GM19240 (cell line): ENCODE data around the gene USB1.

Experiments
- DNase-seq: peaks from one replicate; pipeline ENCODE4 v3.0.0; 2011; ENCODE audit warnings: low spot score; ENCODE audit not compliant: insufficient read length

USB1 gene

DNA sequence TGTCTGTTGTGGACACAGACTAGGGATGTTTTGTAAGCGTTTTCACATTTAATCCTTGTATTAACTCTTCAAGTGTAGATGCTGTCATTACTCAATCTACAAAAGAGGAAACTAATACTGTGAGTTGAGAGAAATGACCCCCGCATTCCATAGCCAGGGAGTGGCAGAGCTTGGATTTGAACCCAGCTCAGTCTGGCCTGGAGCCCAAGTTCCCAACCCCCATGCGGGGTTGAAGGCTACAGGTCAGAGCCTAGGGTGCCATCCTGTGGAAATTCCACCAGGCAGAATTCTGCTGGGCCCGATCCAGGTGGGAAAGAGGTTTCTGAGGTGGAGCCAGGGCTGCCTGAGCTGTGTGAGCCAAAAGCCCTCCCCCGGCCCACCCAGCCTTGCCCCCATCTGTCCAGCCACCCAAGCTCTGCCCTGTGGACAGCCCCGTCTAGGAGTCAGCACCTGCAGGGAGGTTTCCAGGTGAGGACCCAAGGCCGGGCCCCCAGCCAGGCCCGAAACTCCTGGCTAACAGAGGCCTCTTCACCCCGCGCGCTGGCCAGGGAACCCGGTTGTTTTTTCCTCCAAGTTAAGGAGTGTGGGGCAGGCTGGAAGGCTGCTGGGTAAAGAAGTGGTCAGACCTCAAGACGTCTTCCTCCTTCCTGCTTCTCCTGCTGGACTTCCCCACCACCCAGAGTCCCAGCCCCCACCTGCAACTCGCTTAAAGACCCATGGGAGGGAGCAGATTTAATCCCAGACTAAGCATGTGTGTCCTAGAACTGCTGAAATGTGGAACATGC is 30.0 kb downstream of the USB1 start:
- DNase-seq = no peak

DNA sequence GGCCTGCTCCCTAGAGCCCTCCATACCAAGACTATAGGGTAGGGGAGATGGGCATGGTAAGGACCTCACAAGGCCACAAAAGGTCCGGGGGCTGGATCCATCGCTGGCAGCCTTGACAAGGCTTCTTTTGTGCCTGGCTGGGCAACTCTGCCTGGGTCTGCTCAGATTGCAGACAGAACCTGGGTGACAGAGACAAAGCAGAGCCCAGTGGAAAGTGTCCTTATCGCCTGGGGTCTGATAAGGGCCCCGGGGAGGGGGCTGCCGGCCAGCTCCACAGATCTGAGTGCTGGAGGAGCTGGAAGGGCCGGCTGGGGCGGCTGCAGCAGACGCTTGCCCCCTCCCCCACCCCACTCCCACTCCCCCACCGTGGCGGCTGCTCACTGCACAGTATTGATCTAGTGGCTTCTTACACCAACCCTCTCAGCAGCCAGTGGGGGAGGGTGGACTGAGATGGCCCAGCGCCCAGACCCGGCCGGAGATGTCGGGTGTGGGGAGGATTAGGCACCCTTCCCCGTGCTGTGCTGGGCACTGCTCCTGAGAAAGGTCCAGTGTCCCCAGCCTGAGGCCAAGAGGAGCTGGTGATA is 31.6 kb downstream of the USB1 start:
- DNase-seq = no peak

DNA sequence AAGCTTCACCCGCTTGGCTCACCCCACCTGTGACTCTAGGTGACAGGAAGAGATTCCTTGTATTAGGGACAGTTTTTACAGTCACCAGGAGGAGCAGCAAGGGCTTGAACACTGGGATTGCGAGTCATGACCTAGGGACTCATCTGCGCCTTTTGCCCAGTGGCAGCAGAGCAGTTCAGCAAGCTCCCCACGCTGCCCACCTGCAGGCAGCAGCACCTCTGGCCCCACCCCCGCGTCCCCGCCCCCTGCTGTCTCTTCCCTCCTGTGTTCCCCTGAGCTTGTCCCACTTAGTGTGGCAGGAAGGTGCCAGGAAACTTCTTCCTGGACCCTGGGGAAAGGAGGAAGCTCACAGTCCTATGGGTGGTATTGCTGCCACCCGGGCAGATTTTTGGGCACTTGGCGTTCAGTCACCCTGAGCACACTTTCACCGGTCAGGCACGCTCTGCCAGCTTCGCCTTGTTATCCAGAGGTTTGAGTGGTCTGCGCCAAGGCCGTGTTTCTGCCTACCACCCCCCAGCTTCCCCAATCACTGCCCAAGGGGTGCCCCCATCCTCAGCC is 33.0 kb downstream of the USB1 start:
- no peak for DNase-seq

DNA sequence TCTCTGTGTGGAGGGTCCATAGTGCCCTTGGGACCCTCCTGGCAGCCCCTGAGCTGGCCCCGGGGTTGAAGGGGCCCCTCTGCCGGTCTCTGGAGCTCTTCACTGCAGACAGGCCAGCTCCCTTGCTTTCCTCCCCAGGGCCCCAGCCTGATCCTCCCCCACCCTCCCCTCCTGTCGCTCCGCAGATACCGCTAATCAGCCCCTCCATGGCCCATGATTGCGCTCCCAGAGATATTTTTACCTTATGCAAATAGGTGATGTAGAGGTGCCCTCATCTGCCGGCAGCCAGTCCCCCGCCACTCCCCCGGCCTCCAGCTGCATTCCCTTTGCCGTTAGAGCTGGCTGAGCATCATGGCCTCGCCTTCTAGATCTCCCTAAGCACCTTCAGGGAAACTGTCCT is 33.6 kb downstream of the USB1 start:
- DNase-seq = no peak

DNA sequence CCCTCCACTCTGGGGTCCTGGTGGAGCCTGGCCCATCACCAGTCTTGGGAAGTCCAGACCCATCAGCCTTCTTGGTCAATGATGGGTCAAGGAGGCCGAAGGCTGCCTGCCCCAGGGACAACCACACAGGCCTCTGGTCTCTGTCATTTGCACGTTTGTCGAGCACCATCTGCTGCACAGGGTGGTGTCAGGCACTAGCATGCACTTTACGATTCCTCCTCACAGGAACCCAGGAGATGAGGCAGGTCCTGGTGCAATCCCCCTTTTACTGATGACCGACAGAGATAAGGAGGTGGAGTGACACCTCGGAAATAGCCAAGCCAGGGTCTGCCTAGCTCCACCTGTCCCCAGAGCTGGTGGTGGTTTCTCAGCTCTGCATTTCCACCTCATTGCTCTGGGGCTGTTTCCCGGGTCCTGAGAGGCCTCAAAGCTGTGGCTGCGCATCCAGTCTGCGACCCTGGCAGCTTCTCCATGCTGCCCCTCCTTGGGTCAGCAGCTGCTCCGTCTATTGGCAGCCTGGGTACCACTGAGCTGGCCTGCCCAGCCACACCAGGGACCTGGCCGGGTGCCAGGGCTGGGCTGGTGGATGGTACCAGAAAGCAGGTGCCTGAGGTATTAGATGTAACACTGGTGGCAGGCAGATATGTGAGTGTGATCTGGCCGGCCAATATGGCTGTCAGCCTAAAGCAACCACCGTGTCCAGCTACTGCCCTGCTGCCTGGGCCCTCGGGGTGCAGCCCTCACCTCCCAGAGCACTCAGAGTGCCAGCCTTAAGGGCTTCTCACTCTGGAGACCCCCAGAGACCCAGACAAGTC is 34.4 kb downstream of the USB1 start:
- no peak for DNase-seq

DNA sequence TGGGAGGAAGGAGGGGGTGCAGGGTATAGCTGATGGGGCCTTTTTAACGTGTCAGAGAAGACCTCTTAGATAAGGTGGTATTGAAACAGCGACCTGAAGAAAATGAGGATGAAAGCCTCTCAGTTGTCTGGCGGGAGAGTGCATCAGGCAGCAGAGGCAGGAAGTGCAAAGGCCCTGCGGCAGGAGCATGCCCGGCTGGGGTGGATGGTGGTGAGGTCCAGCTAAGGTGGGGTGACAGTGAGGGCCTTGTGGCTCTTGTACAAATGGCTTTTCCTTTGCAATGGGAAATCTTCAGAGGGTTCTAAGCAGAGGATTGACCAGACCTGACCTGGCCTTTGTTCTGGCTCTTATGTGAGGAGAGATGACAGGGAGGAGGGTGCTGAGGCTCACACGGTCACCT is 35.7 kb downstream of the USB1 start:
- no peak for DNase-seq

DNA sequence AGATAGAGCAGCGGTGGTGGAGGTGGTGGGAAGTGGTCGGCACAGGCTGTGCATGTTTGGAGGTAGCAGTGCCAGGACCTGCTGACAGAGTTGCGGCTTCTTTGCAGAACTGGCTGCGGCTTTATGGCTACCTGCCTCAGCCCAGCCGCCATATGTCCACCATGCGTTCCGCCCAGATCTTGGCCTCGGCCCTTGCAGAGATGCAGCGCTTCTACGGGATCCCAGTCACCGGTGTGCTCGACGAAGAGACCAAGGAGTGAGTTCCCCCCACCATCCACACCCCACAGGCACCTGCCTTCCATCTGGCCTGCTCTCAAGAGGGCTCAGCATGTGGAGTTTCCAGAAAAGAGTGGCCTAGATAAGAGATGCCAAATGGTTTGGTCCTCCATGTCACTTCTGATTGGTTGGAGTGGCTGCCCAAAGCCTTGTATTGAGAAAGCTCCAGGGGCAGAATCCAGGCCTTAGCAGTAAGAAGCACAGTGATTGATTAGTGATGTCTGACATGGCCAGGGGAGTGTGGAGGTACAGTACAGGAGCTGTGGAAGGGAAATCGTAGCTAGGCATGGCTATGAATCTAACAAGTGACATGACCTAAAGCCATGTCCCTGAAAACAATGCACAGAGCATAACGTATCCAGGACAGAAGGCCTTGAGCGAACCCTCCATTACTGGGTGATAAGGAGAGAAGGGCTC is 36.3 kb downstream of the USB1 start:
- no peak for DNase-seq

DNA sequence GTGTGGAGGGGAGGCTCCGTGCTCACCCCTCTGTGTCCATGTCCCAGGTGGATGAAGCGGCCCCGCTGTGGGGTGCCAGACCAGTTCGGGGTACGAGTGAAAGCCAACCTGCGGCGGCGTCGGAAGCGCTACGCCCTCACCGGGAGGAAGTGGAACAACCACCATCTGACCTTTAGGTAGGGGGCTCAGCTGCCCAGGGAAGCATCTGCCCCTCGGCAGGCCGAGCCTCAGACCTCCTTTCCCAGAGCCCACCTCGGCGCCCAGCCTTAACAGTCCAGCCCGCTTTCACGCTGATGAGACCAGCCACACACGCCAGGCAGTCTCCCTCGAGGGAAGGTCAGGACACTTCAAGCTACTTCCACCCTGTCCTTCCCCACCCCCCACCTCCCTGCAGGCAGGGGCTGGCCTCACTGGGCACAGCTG is 37.0 kb downstream of the USB1 start:
- no peak for DNase-seq

DNA sequence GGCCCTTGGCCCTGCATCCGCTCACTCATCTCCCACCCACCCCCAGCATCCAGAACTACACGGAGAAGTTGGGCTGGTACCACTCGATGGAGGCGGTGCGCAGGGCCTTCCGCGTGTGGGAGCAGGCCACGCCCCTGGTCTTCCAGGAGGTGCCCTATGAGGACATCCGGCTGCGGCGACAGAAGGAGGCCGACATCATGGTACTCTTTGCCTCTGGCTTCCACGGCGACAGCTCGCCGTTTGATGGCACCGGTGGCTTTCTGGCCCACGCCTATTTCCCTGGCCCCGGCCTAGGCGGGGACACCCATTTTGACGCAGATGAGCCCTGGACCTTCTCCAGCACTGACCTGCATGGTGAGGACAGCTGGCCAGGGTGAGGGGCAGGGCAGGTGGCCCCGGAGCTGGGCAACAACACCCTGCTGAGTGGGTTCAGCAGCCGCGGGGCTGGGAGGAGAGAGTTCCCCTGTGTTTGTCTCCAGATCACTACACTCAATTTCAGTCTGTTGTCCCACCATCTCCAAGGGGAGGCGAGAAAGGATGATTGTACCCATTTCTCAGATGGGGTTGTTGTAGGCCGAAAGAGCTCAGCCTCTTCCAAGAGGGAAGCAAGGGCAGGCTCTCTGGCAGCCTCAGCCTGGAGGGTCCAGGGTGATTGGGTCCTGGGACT is 38.8 kb downstream of the USB1 start:
- DNase-seq = no peak

DNA sequence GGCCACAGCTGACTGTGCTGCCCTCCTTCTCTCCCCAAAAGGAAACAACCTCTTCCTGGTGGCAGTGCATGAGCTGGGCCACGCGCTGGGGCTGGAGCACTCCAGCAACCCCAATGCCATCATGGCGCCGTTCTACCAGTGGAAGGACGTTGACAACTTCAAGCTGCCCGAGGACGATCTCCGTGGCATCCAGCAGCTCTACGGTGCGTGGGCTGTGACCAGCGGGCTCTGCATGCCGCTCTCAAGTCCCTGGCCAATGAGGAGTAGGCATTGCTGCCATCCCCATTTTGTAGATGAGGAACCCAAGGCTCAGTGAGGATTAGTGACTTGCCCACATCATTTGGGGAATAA is 39.3 kb downstream of the USB1 start:
- no peak for DNase-seq

DNA sequence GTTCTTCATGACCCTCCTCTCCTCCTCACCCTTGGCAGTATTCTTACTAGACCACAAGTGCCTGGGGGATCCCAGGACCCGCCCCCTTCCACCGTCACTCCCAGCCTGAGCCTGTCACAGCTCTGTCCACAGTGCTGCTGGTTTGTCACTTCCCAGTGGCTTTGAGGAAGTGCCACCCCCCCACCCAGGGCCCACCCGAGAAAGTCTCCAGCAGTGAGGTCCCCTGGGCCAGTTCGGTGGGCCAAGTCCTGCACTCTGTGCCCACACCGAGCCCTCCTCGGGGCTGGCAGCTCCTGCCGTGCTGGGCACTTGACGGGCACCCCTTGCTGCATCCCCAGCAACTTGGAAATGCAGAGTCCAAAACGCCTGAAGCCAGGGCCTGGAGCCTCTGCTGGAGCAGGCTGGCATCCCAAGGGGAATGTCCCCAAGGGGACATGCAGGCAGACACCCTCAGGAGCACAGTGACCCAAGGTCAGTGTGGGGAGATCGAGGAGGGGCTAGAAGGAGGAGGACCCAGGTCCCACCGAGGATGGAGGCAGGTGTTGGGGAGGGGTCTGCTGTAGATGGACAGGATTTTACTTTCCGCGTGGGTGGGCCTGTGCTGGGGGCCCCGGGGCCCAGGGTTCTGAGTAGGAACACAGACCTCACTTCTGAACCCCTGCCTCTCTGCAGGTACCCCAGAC is 39.9 kb downstream of the USB1 start:
- DNase-seq = no peak

DNA sequence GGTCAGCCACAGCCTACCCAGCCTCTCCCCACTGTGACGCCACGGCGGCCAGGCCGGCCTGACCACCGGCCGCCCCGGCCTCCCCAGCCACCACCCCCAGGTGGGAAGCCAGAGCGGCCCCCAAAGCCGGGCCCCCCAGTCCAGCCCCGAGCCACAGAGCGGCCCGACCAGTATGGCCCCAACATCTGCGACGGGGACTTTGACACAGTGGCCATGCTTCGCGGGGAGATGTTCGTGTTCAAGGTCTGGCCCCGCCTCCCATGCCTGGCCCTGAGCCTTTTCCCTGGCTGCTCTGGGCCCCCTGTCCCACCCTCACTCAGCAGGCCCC is 40.4 kb downstream of the USB1 start:
- DNase-seq = no peak

DNA sequence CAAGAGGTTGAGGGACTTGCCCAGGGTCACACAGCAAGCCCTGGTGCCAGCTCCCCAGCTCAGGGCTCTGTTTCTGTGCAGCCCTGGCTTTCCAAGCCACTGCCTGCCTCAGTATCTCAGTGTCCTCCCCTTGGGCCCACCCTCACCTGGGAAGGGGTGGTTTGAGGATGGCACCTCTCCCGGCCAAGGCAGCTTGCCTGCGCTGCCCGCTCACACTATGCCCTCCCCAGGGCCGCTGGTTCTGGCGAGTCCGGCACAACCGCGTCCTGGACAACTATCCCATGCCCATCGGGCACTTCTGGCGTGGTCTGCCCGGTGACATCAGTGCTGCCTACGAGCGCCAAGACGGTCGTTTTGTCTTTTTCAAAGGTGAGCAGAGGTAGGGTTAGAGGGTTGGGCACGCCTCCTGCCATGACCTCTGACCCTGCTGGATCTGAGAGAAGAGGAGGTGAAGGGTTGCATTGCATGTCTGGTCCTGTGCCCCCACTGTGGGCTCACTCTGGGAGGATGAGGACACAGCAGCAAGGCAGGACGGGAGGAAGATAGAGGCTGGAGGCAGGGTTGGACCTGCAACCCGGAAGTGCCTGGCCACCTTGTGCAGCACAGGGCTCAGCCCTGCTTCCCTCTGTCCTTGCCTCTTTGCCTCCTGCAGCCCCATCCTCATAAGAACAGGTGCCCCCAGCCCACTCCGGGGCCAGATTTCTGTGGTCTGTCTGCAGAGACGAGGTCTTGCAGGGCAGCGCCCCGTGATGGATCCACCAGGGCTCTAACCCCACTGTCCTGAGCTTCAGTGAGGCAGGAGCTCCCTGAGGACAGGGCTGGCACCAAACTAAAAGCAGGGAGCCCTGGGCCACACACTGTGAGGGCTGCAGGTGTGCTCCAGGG is 41.0 kb downstream of the USB1 start:
- DNase-seq = no peak

DNA sequence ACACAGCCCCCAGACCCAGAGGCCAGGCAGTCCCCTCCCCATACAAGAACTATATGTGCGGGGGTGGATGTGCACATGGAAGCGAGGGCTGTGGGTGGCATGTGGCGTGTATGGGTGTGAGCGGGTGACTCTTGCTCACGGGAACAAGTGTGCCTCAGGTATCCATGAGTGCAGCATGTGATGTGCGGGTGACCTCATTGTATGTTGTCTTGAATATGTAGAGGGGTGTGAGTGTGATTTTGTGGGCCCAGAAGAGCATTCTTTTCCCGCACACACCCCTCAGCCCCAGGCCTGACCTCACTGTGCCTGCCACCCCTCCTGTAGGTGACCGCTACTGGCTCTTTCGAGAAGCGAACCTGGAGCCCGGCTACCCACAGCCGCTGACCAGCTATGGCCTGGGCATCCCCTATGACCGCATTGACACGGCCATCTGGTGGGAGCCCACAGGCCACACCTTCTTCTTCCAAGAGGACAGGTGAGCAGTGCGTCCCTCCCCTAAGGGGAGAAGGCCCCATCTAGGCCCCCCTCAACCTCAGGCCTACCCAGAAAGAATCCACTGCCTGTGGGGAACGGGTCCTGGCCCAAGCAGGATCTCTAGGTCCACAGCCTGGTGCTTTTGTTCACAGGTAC is 41.8 kb downstream of the USB1 start:
- no peak for DNase-seq

DNA sequence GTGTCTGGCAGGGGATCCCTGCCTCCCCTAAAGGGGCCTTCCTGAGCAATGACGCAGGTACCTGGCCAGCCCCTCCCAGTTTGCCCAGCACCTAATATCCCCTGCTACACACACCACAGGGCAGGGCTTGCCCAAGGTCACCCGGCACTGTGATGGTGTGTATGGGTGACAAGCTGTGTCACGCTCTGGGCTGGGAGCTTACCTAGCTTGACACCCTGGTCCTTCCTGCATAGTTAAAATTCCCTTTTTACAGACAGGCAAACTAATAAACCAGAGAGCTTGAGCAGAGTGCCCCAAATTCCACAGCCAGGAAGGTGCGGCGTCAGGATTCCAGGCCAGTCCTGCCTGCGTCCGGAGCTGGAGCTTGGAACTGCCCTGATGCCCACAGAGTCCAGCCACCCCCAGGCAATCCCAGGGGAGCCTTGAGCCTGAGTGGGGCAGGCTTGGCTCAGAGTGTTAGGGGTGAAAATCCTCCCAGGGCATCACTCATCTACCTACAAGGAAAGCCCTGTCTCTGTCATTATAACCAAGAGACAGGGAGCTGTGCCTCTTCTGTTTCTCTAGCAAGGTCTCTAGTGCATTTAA is 42.5 kb downstream of the USB1 start:
- DNase-seq = no peak

DNA sequence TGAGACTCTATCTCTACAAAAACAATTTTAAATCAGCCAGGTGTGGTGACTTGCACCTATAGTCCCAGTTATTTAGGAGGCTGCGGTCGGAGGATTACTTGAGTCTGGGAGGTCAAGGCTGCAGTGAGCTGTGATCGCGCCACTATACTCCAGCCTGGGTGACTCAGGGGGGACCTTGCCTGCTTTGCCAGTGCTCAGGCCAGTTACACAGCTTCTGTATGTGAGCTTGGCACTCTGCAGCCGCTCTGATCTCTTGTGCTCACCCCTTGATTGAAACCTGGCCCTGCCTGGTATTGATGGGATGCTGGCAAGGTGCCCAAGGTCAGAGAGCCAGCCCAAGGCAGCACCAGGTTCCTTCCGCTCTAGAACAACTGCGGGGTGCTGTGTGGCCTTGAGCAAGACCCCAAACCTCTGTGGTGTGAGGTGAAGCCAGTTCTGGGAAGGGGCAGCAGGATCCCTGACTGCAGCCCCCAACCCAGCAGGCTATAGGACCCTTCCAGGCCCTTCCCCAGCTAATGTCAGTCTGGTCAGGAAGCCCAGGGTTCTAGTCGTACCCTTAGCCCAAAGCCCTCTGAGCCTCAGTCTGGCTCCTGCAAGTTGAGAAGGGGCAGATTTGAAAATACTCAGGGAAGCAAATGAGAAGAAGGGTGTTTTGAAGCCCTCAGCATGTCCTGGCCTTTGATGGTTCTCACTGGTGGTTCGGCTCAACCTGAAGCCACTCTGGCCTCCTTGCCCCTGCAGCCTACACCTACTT is 43.2 kb downstream of the USB1 start:
- DNase-seq = no peak

DNA sequence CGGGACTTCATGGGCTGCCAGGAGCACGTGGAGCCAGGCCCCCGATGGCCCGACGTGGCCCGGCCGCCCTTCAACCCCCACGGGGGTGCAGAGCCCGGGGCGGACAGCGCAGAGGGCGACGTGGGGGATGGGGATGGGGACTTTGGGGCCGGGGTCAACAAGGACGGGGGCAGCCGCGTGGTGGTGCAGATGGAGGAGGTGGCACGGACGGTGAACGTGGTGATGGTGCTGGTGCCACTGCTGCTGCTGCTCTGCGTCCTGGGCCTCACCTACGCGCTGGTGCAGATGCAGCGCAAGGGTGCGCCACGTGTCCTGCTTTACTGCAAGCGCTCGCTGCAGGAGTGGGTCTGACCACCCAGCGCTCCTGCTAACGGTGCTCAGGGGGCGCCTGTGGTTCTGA is 43.9 kb downstream of the USB1 start:
- DNase-seq = no peak
